ENCODE data around the gene CNOT4. TPM values are rescaled to one million over a fixed set of nuclear protein-coding genes. Genes with fewer than 3 reads are reported as not detected.

CNOT4 gene
- total and polyA plus RNA-seq, 2 experiments from 2014 or later: 6.7 to 18.2 TPM

DNA sequence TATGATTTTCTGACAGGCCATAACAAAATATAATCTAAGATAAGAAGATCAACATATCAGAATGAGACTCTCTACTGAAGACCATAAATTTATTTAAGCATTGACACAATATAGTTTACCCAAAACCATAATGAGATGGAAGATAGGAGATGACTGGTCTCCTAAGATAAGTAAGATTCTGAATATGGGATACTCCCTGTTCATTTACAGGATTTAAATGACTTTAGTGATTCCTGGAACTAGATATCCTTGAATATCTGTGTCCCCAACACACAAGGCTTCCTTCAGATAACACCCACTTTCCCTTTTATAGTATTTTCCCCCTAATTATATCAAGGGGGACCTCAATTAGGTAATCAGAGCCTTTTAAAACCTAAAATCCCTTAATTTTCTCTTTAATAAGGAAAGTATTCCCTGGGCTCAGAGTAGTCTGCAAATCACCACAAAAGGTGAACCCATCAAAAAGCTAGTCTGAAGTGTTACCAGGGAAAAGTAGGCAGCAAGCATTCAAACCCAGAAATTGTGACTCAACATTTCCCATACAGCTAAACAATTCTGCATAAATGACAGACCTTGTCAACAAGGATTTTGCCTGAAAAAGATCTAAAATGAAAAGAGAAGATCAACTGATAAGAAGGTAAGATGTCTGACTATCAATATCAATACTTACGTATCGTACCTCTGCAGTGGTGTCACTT is 99.9 kb downstream of the CNOT4 start:
- Histone ChIP-seq H3K79me2 (ENCODE audit: insufficient read depth) (no peaks in the 10 kb centered on the region), H3K9ac (no peak overlapping the region), H3F3A (ENCODE audit: insufficient read depth) (no peaks in the 10 kb centered on the region), H3K27me3 (replicated peaks; ENCODE audit: insufficient read depth) (no peaks in the 10 kb centered on the region), H3K27ac (no peak overlapping the region), H3K4me2 (ENCODE audit: unreplicated experiment) (no peak overlapping the region), H2AFZ (no peak overlapping the region), H3K9me2 (ENCODE audit: insufficient read depth) (no peaks in the 10 kb centered on the region), H4K20me1 (ENCODE audit: insufficient read depth) (no peaks in the 10 kb centered on the region), H3K36me3 (ENCODE audit: low read depth) (no peaks in the 10 kb centered on the region), H3K4me3 (no peak overlapping the region), H3K9me3 (ENCODE audit: low read depth) (no peaks in the 10 kb centered on the region), H3K4me1 (ENCODE audit: insufficient read depth) (no peaks in the 10 kb centered on the region)
- DNase-seq: no peak
- 97 to 100% methylated on average over 2 of the region's 2 CpGs for WGBS, 2 experiments (ENCODE audit: low coverage in 1 of 2, low lambda C conversion rate in 2 of 2, missing lambda C conversion rate in 2 of 2)
- TF ChIP-seq EZH2phosphoT487 (IDR thresholded peaks at IDR 0.05; ENCODE audit: insufficient read depth, low read depth): no peak
- TF ChIP-seq EZH2 (IDR thresholded peaks at IDR 0.05; ENCODE audit: insufficient read depth, poor library complexity, severe bottlenecking): no peak
- in situ Hi-C loops (cut with MboI): no loop called here

DNA sequence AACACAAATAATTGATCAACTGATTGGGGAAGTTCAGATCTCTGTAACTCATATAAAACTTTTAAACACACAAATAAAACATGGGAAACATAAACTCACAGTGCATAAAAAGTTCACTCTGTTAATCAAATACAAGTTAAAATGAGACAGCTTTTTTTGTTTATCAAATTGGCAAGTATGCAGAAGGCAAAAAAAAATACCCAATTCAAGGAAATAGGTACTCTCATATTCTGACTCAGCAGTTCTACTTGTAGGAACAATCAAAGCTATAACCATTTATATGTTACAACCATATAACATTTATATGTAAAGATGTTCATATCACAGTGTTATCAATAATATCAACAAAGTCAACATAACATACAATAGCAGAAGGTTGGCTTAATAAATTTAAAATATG is 102.0 kb downstream of the CNOT4 start:
- Histone ChIP-seq H3K27ac (no peak overlapping the region), H3K79me2 (ENCODE audit: insufficient read depth) (no peaks in the 10 kb centered on the region), H3K27me3 (replicated peaks; ENCODE audit: insufficient read depth) (no peaks in the 10 kb centered on the region), H3K36me3 (ENCODE audit: low read depth) (no peaks in the 10 kb centered on the region), H3K4me3 (no peak overlapping the region), H4K20me1 (ENCODE audit: insufficient read depth) (no peaks in the 10 kb centered on the region), H3F3A (ENCODE audit: insufficient read depth) (no peaks in the 10 kb centered on the region), H3K9me3 (ENCODE audit: low read depth) (no peaks in the 10 kb centered on the region), H2AFZ (no peak overlapping the region), H3K4me1 (ENCODE audit: insufficient read depth) (no peaks in the 10 kb centered on the region), H3K4me2 (ENCODE audit: unreplicated experiment) (no peak overlapping the region), H3K9me2 (ENCODE audit: insufficient read depth) (no peaks in the 10 kb centered on the region), H3K9ac (no peak overlapping the region)
- TF ChIP-seq EZH2phosphoT487 (IDR thresholded peaks at IDR 0.05; ENCODE audit: insufficient read depth, low read depth) (no peak), EZH2 (IDR thresholded peaks at IDR 0.05; ENCODE audit: insufficient read depth, poor library complexity, severe bottlenecking) (no peak)
- DNase-seq: no peak
- in situ Hi-C loops (cut with MboI): no loop called here

DNA sequence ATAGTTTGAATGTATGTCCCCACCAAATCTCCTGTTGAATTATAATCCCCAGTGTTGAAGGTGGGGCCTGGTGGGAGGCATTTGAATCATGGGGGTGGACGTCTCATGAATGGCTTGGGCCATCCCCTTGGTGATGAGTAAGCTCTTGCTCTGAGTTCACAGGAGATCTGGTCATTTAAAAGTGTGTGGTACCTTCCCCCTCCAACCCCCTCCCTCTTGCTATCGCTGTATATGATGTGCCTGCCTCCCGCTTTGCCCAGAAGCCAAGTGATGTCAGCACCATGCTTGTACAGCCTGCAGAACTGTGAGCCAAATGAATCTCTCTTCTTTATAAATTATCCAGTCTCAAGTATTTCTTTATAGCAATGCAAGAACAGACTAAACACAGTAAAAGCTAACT is 103.0 kb downstream of the CNOT4 start:
- no peaks in the 10 kb centered on the region for H4K20me1 ChIP-seq (ENCODE audit: insufficient read depth)
- no peaks in the 10 kb centered on the region for H3K27me3 ChIP-seq (replicated peaks; ENCODE audit: insufficient read depth)
- H3F3A ChIP-seq (ENCODE audit: insufficient read depth): no peaks in the 10 kb centered on the region
- DNase-seq: no peak
- H3K4me1 ChIP-seq (ENCODE audit: insufficient read depth): no peaks in the 10 kb centered on the region
- H3K79me2 ChIP-seq (ENCODE audit: insufficient read depth): no peaks in the 10 kb centered on the region
- no peak overlapping the region for H3K4me2 ChIP-seq (ENCODE audit: unreplicated experiment)
- no peak for TF ChIP-seq EZH2 (IDR thresholded peaks at IDR 0.05; ENCODE audit: insufficient read depth, poor library complexity, severe bottlenecking)
- TF ChIP-seq EZH2phosphoT487 (IDR thresholded peaks at IDR 0.05; ENCODE audit: insufficient read depth, low read depth): no peak
- H2AFZ ChIP-seq: no peak overlapping the region
- no peaks in the 10 kb centered on the region for H3K9me2 ChIP-seq (ENCODE audit: insufficient read depth)
- 95 to 98% methylated on average over 3 of the region's 3 CpGs for WGBS, 2 experiments (ENCODE audit: low coverage in 1 of 2, low lambda C conversion rate in 2 of 2, missing lambda C conversion rate in 2 of 2)
- H3K27ac ChIP-seq: no peak overlapping the region
- in situ Hi-C loops (cut with MboI): no loop called here
- H3K9me3 ChIP-seq (ENCODE audit: low read depth): no peaks in the 10 kb centered on the region
- H3K9ac ChIP-seq: no peak overlapping the region
- no peak overlapping the region for H3K4me3 ChIP-seq
- H3K36me3 ChIP-seq (ENCODE audit: low read depth): no peaks in the 10 kb centered on the region

DNA sequence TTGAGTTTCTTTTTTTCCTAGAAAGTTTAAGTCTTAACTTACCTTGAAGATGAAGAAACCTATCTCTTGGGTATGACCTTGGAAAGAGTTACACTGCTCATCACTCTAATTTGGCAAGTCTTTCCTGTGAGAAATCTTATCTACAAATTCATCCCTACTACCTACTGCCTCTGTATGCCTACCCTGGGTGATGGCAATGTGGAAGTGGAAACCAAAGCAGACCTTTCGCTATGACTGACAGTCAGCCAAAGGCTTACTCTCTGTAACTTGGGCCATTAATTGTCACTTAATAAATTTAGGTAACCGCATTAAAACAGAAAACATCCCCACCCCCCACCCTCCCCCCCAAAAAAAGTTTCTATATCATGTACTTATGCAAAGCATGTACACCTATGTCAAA is 103.9 kb downstream of the CNOT4 start:
- Histone ChIP-seq H3K27me3 (replicated peaks; ENCODE audit: insufficient read depth) (no peaks in the 10 kb centered on the region), H3K4me1 (ENCODE audit: insufficient read depth) (no peaks in the 10 kb centered on the region), H3K79me2 (ENCODE audit: insufficient read depth) (no peaks in the 10 kb centered on the region), H3K4me3 (no peak overlapping the region), H3F3A (ENCODE audit: insufficient read depth) (no peaks in the 10 kb centered on the region), H4K20me1 (ENCODE audit: insufficient read depth) (no peaks in the 10 kb centered on the region), H3K9ac (no peak overlapping the region), H3K4me2 (ENCODE audit: unreplicated experiment) (no peak overlapping the region), H3K9me3 (ENCODE audit: low read depth) (no peaks in the 10 kb centered on the region), H3K9me2 (ENCODE audit: insufficient read depth) (no peaks in the 10 kb centered on the region), H3K27ac (no peak overlapping the region), H2AFZ (no peak overlapping the region), H3K36me3 (ENCODE audit: low read depth) (no peaks in the 10 kb centered on the region)
- no peak for TF ChIP-seq EZH2 (IDR thresholded peaks at IDR 0.05; ENCODE audit: insufficient read depth, poor library complexity, severe bottlenecking)
- no peak for TF ChIP-seq EZH2phosphoT487 (IDR thresholded peaks at IDR 0.05; ENCODE audit: insufficient read depth, low read depth)
- DNase-seq: no peak
- in situ Hi-C loops (cut with MboI): no loop called here
- WGBS, 2 experiments (ENCODE audit: low coverage in 1 of 2, low lambda C conversion rate in 2 of 2, missing lambda C conversion rate in 2 of 2): 96 to 100% methylated on average over 2 of the region's 2 CpGs

DNA sequence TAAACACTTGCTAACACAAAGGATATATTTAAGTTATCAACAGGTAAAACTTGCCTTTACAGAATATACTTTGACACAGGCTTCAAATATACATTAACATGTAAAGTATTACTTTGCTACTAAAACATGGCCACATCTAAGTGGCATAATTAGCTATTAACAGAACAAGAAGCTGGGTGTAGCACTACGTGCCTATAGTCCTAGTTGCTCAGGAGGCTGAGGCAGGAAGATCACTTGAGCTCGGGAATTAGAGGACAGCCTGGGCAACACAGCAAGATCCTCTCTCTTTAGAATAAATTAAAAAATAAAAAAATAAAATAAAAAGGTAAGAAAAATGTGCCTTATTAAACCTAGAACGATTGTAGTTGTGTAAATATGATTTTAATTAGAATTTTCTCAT is 106.6 kb downstream of the CNOT4 start:
- in situ Hi-C loops (cut with MboI): no loop called here
- H3K79me2 ChIP-seq (ENCODE audit: insufficient read depth): no peaks in the 10 kb centered on the region
- no peak overlapping the region for H3K4me2 ChIP-seq (ENCODE audit: unreplicated experiment)
- H2AFZ ChIP-seq: no peak overlapping the region
- no peaks in the 10 kb centered on the region for H3K4me1 ChIP-seq (ENCODE audit: insufficient read depth)
- H3K4me3 ChIP-seq: no peak overlapping the region
- no peak overlapping the region for H3K9ac ChIP-seq
- no peak for DNase-seq
- no peak overlapping the region for H3K27ac ChIP-seq
- H3K9me2 ChIP-seq (ENCODE audit: insufficient read depth): no peaks in the 10 kb centered on the region
- no peaks in the 10 kb centered on the region for H3K27me3 ChIP-seq (replicated peaks; ENCODE audit: insufficient read depth)
- no peaks in the 10 kb centered on the region for H3K36me3 ChIP-seq (ENCODE audit: low read depth)
- 72 to 74% methylated on average over 3 of the region's 3 CpGs for whole genome bisulfite sequencing, 2 experiments (ENCODE audit: low coverage in 1 of 2, low lambda C conversion rate in 2 of 2, missing lambda C conversion rate in 2 of 2)
- H4K20me1 ChIP-seq (ENCODE audit: insufficient read depth): no peaks in the 10 kb centered on the region
- H3K9me3 ChIP-seq (ENCODE audit: low read depth): no peaks in the 10 kb centered on the region
- no peaks in the 10 kb centered on the region for H3F3A ChIP-seq (ENCODE audit: insufficient read depth)
- TF ChIP-seq EZH2phosphoT487 (IDR thresholded peaks at IDR 0.05; ENCODE audit: insufficient read depth, low read depth) (no peak), EZH2 (IDR thresholded peaks at IDR 0.05; ENCODE audit: insufficient read depth, poor library complexity, severe bottlenecking) (no peak)
